Tibial artery (tissue), 4 donors: ENCODE measurements around the gene PPIL3.
A peak's percentile ranks its signal among the peaks of the same experiment; 100 is the strongest.

ENCODE experiments used
- DNase-seq, 2 donors: peaks; one replicate each; pipeline ENCODE4 v3.0.0-alpha.2; 2019
- H3K27ac ChIP-seq, 2 donors: fragments of 200-600 bp; sonication (generic) in 1 of 2; 1 replicate in 1 of 2; 2 replicates in 1 of 2; pipeline ENCODE4 v1.5.1; 2018 to 2019; ENCODE audit warnings: mild to moderate bottlenecking in 1 of 2
- H3K27me3 ChIP-seq, 2 donors: fragments of 200-600 bp; sonication (generic) in 1 of 2; one replicate each; pipeline versions ENCODE4 v1.5.1 to v1.6.0; 2016 to 2019
- H3K36me3 ChIP-seq, 3 donors: fragments of 200-600 bp; sonication (generic) in 2 of 3; one replicate each; pipeline ENCODE4 v1.5.1; 2016 to 2019; ENCODE audit warnings: mild to moderate bottlenecking in 2 of 3
- H3K4me1 ChIP-seq, 4 donors: fragments of 200-600 bp; sonication (generic) in 2 of 4; 1 replicate in 3 of 4; 2 replicates in 1 of 4; pipeline ENCODE4 v1.5.1; 2016 to 2019
- H3K4me3 ChIP-seq, 2 donors: fragments of 200-600 bp; sonication (generic) in 1 of 2; 1 replicate in 1 of 2; 2 replicates in 1 of 2; pipeline ENCODE4 v1.5.1; 2018 to 2019; ENCODE audit warnings: mild to moderate bottlenecking in 2 of 2
- H3K9me3 ChIP-seq, 3 donors: fragments of 200-600 bp; sonication (generic) in 1 of 3; one replicate each; pipeline ENCODE4 v1.5.1; 2016 to 2019
- intact Hi-C: fragments of 100-400 bp; cut with DNase I; formaldehyde crosslinking; loops from one replicate; pipeline ENCODE4 v1.15.0; 2023; ENCODE audit warnings: low total_unique reads
- TF ChIP-seq, protein P1 (sequence below), 2 experiments: fragments of 200-600 bp in 1 of 2; fragments of 450-650 bp in 1 of 2; IDR thresholded peaks; one replicate each; pipeline ENCODE4 v1.5.1; 2017 to 2019; ENCODE audit warnings: antibody characterized with exemption in 2 of 2, mild to moderate bottlenecking in 1 of 2, moderate library complexity in 1 of 2

PPIL3 gene

DNA sequence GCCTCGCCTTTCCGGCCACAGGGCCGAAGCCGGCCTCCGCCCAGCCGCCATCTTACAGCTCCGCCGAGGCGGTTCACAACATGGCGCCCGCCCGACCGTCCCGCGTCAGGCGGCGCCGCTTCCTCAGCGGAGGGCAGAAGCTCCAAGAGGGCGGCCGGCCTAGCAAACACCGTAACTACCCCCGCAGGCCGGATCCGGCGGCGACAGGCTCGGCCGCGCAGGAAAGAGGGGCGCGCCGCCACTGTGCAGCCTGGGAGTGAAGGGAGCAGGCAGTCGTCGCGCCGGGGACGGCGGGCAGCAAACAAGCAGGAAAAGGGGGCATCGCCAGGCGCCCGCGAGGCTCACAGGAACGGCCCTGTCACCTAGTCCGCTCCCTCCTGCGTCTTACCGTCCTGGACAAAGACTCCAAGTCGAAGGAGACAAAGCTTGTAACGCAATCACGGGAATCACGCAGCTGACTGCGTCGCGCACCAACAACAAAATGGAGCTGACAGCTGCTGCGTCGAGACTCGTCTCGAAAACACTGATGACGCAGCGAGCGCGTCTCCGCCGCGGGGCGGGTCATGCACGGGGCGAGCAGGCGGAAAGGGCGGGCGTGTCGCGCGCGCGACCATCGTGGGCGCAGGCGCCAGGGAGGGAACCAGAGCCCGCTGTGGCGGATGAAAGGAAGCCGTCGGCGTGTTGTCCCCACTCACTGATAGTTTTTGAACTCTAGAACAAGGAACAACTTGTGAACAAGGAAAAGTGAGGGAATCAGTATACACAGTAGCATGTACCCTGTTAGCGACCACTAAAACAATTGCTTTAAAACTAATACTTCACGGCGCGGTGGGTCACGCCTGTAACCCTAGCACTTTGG is 24.5 kb downstream of the PPIL3 start, which contains the start of gene CLK1:
Gene CLK1, minus strand, starts transcription at position 483 of the 859 bp plus-strand sequence. CDS start 2,796 bp downstream, outside the sequence.
- peak within 1 kb of the TSS; percentile 100 for H3K27ac ChIP-seq
- peaks cover 0 to 40% (median 16%) of the 10 kb centered on the region in 4 donors for H3K4me1 ChIP-seq
- H3K27me3 ChIP-seq, result no peaks in the 10 kb centered on the region
- DNase-seq, result peak; percentile 96 to 98
- peaks cover 3 to 9% (median 8%) of the 10 kb centered on the region in 3 donors for H3K36me3 ChIP-seq
- intact Hi-C loops, result loop anchor here (5.0 kb wide), 1 partner anchor 52 kb away; the partner anchor contains the start of gene BZW1
- H3K9me3 ChIP-seq, result no peaks in the 10 kb centered on the region
- H3K4me3 ChIP-seq, result peak within 1 kb of the TSS; percentile 90 to 95
- TF ChIP-seq, protein P1, sequence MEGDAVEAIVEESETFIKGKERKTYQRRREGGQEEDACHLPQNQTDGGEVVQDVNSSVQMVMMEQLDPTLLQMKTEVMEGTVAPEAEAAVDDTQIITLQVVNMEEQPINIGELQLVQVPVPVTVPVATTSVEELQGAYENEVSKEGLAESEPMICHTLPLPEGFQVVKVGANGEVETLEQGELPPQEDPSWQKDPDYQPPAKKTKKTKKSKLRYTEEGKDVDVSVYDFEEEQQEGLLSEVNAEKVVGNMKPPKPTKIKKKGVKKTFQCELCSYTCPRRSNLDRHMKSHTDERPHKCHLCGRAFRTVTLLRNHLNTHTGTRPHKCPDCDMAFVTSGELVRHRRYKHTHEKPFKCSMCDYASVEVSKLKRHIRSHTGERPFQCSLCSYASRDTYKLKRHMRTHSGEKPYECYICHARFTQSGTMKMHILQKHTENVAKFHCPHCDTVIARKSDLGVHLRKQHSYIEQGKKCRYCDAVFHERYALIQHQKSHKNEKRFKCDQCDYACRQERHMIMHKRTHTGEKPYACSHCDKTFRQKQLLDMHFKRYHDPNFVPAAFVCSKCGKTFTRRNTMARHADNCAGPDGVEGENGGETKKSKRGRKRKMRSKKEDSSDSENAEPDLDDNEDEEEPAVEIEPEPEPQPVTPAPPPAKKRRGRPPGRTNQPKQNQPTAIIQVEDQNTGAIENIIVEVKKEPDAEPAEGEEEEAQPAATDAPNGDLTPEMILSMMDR (IDR thresholded peaks at IDR 0.05), result no peak

DNA sequence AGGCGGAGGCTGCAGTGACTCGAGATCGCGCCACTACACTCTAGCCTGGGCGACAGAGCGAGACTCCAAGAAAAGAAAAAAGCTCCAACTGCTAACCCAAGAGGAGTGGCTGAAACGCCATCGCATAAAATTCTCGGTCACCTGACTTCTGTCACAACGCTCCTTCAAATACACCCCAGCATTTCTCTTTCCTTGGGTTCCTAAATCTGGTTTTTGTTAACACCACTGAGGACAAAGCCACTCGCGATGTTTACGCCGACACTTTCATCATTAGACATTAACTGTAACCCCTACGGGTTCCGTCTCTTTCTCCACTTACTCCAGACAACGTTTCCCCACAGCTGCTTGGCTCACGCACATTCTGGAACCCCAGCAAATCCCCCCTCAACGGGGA is 25.1 kb downstream of the PPIL3 start:
- Histone ChIP-seq H3K36me3 (peaks cover 9 to 16% (median 14%) of the 10 kb centered on the region in 3 donors), H3K27ac (peak overlapping the region; percentile 100), H3K9me3 (no peaks in the 10 kb centered on the region), H3K4me3 (peak overlapping the region; percentile 90 to 95), H3K4me1 (peaks cover 0 to 46% (median 23%) of the 10 kb centered on the region in 4 donors), H3K27me3 (no peaks in the 10 kb centered on the region)
- TF ChIP-seq, protein P1 (IDR thresholded peaks at IDR 0.05), result no peak
- no peak for DNase-seq
- intact Hi-C loops, result loop anchor here (5.0 kb wide), 1 partner anchor 51 kb away; the partner anchor contains the start of gene BZW1

DNA sequence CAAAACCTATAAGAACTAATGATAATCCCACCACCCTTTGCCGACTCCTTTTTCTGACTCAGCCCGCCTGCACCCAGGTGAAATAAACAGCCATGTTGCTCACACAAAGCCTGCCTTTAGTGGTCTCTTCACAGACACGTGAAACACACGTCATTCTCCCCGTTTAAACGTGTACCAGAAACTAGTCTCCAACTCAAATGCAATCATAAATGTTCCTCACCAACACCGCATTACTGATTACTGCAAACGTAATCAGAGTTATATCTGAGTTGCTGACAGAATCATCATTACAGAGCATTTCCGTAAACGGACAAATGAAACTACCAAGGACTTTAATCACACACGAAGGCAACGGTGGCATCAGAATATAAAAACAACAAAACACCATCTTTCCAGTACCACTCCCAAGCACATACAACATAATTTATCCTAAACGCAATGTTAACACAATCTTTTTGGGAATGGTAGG is 26.3 kb downstream of the PPIL3 start:
- TF ChIP-seq, protein P1 (IDR thresholded peaks at IDR 0.05), result no peak
- intact Hi-C loops, result loop anchor here (5.0 kb wide), 1 partner anchor 50 kb away; the partner anchor contains the start of gene BZW1
- H3K27ac ChIP-seq, result peak overlapping the region; percentile 100
- H3K27me3 ChIP-seq, result no peaks in the 10 kb centered on the region
- peak overlapping the region; percentile 90 to 95 for H3K4me3 ChIP-seq
- peaks cover 0 to 58% (median 34%) of the 10 kb centered on the region in 4 donors for H3K4me1 ChIP-seq
- DNase-seq, result peak in 1 of 2 donors; percentile 57
- peaks cover 21 to 28% (median 26%) of the 10 kb centered on the region in 3 donors for H3K36me3 ChIP-seq
- H3K9me3 ChIP-seq, result no peaks in the 10 kb centered on the region

DNA sequence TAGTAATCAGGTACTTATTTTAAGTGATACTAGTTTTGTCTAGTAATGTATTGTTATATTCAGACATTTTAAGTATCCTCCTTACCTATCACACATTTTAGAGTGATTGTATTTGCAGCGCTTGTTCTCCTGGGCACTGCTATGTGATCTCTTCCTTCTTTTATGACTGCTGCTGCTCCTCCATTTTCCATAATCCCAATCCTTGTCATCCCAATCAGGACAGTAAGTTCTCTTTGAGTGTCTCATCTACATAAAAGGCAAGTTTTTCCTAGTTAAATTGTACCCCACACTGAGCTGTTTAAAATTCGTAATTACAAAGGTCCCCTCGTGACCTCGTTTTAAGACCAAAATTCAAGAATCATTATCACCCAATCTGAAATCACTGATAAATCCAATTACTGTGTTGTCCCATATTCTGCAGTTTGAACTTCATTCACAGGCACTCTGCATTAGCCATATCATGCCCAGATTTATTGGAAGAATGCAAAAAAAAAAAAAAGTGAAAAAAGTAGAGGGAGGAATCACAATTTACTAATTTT is 27.2 kb downstream of the PPIL3 start:
- Histone ChIP-seq H3K4me1 (peaks cover 0 to 61% (median 34%) of the 10 kb centered on the region in 4 donors), H3K27ac (peak overlapping the region; percentile 100), H3K27me3 (no peaks in the 10 kb centered on the region), H3K9me3 (no peaks in the 10 kb centered on the region), H3K4me3 (peak overlapping the region; percentile 90 to 95), H3K36me3 (peaks cover 30 to 36% (median 35%) of the 10 kb centered on the region in 3 donors)
- intact Hi-C loops, result loop anchor here (5.0 kb wide), 1 partner anchor 49 kb away; the partner anchor contains the start of gene BZW1
- DNase-seq, result no peak
- TF ChIP-seq, protein P1 (IDR thresholded peaks at IDR 0.05), result no peak

DNA sequence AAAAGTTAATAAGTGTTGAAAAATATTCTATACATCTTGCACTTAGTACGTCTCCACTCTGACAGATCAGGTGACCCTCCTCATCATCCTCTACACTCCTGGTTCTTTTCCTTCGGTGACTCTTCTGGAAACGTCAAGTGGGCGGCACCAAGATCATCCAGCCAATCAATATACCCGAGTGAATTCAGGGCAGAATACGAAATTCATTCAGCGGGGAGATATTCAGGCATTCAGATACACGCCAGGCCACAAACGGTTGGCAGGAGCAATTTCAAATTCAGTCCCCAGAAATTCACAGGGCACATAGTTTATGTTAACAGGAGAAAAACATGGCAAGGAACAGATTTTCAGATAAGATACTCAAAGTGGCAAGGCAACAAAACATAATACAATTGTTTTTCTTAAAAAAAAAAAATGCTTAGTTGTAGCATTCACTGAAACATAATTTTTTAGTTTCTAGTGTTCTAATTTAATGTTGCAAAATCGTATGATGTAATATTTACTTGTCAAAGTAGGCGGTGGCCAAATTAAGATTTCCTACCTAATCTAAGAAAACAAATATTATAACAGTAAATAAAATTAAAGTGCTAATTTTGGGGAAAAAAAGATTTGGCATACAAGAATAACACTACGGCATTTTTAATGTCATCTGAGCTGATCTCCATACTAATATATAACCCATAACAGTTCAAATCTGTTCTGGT is 28.6 kb downstream of the PPIL3 start:
- Histone ChIP-seq H3K27ac (peak overlapping the region; percentile 100), H3K36me3 (peaks cover 44 to 51% (median 49%) of the 10 kb centered on the region in 3 donors), H3K27me3 (no peaks in the 10 kb centered on the region), H3K9me3 (no peaks in the 10 kb centered on the region), H3K4me1 (peaks cover 0 to 69% (median 29%) of the 10 kb centered on the region in 4 donors), H3K4me3 (peak overlapping the region; percentile 90 to 95)
- intact Hi-C loops, result loop anchor here (5.0 kb wide), 1 partner anchor 48 kb away; the partner anchor contains the start of gene BZW1
- DNase-seq, result peak in 1 of 2 donors; percentile 52
- TF ChIP-seq, protein P1 (IDR thresholded peaks at IDR 0.05), result no peak
